GM12892 (cell line): ENCODE data around the gene PET100.

Experiments
- POLR2A ChIP-seq: IDR thresholded peaks from 2 replicates; pipeline ENCODE4 v1.6.1; 2011; ENCODE audit warnings: low read depth, low read length, control low read depth
- POLR2AphosphoS5 ChIP-seq: IDR thresholded peaks from 2 replicates; pipeline ENCODE4 v1.6.1; 2011; ENCODE audit warnings: low read depth, low read length, control low read depth

DNA sequence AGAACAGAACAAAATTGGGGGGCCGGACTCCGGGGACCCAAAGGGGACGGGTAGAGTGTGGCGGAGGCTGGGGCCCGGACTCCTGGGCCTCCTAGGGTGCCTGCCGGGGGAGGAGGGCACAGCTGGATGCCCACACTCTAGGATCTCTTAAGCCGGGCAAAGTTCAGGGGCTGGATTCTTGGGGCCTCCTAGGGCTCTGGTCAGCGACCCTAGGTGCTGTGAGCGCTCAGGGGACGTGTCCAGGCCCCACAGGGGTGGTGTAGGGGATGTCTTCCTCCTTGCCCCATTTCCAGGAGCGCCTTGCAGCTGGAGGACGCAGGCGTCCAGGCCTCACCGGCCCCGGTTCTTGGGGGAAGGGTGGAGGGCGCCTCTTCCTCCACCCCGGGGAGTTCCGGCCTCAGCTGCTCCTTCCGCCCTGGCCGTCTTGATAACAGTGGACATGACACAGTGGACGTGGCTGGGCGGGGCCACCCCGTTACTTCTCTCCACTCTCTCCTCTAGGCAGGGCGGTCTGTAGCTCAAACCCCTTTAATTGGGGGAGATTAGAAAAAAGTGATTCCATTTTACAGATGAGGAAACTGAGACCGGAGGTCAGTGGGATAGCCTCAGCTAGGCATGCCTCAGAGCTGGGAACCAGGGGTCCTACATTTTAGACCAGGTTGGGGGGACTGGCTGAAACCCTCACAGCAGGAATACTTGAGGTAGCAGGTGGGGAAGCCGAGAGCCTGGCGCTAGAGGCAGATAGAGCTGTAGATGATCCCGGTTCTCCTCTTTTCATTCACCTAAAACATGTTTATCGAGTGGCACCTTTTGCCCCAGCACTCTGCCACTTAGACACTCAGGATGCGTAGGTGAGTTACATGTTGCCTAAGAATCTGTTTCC lies 8.0 kb downstream of the PET100 start:
- TF ChIP-seq POLR2A (no peak), POLR2AphosphoS5 (no peak; the same call in 1 of the 2 replicates)
